ENCODE data around the gene CHEK1.

CHEK1 gene

GRCh38 chr11:125627236-125627910 is 2.4 kb downstream of the CHEK1 start:
- DNase-seq = peak; percentile 13

- DNase-seq = no peak
Measured at GRCh38 chr11:125637840-125638239, 12.9 kb downstream of the CHEK1 start.

GRCh38 chr11:125638315-125638714 is 13.4 kb downstream of the CHEK1 start:
- no peak for DNase-seq

- DNase-seq = no peak
Measured at GRCh38 chr11:125645871-125646270, 20.9 kb downstream of the CHEK1 start.

GRCh38 chr11:125649465-125650166 is 24.7 kb downstream of the CHEK1 start:
- DNase-seq = no peak

- no peak for DNase-seq
Measured at GRCh38 chr11:125662689-125663088, 37.7 kb downstream of the CHEK1 start.

GRCh38 chr11:125663910-125664309 is 38.9 kb downstream of the CHEK1 start:
- no peak for DNase-seq

- DNase-seq = no peak
Measured at GRCh38 chr11:125667151-125667550, 42.2 kb downstream of the CHEK1 start.

- DNase-seq = no peak
Measured at GRCh38 chr11:125670172-125670571, 45.2 kb downstream of the CHEK1 start.

- no peak for DNase-seq
Measured at GRCh38 chr11:125671561-125671960, 46.6 kb downstream of the CHEK1 start.

GRCh38 chr11:125674210-125674609 is 49.2 kb downstream of the CHEK1 start:
- no peak for DNase-seq

GRCh38 chr11:125675196-125675595 is 50.2 kb downstream of the CHEK1 start:
- no peak for DNase-seq

- DNase-seq = no peak
Measured at GRCh38 chr11:125679397-125679796, 54.4 kb downstream of the CHEK1 start.

GRCh38 chr11:125679837-125680236 is 54.9 kb downstream of the CHEK1 start:
- DNase-seq = no peak

- no peak for DNase-seq
Measured at GRCh38 chr11:125680747-125681146, 55.8 kb downstream of the CHEK1 start, which contains the start of gene ACRV1. Gene ACRV1 (minus strand): TSS chr11:125680847. CDS start chr11:125680780, 67 bp downstream.

GRCh38 chr11:125685228-125685627 is 60.3 kb downstream of the CHEK1 start:
- no peak for DNase-seq

GRCh38 chr11:125688066-125688465 is 63.1 kb downstream of the CHEK1 start:
- no peak for DNase-seq

GRCh38 chr11:125688632-125689031 is 63.7 kb downstream of the CHEK1 start:
- no peak for DNase-seq

- DNase-seq = no peak
Measured at GRCh38 chr11:125689274-125689859, 64.4 kb downstream of the CHEK1 start.

GRCh38 chr11:125690006-125690405 is 65.0 kb downstream of the CHEK1 start:
- no peak for DNase-seq

- no peak for DNase-seq
Measured at GRCh38 chr11:125692887-125693286, 67.9 kb downstream of the CHEK1 start.

- DNase-seq = no peak
Measured at GRCh38 chr11:125694951-125695350, 70.0 kb downstream of the CHEK1 start.

GRCh38 chr11:125701018-125701610 is 76.2 kb downstream of the CHEK1 start:
- no peak for DNase-seq
